ENCODE measurements around the gene L3MBTL1.

Gene L3MBTL1

GRCh38 chr20:43541214-43541613, 33.7 kb downstream of the L3MBTL1 start:
- Histone ChIP-seq H3K4me2 (ENCODE audit: low read depth, low read length, poor library complexity, severe bottlenecking) (no peak overlapping the region), H3K36me3 (ENCODE audit: insufficient read depth, low read length) (no peaks in the 10 kb centered on the region; the same call in 1 of the 2 replicates), H3K27me3 (ENCODE audit: insufficient read depth, low read length, poor library complexity, severe bottlenecking) (no peaks in the 10 kb centered on the region), H3K79me2 (ENCODE audit: insufficient read depth, low read length) (no peaks in the 10 kb centered on the region), H3F3A (ENCODE audit: low read depth) (no peaks in the 10 kb centered on the region), H3K9me3 (ENCODE audit: insufficient read depth, low read depth, low read length) (no peaks in the 10 kb centered on the region), H3K4me3 (ENCODE audit: low read length, poor library complexity, severe bottlenecking) (no peak overlapping the region), H3K9ac (ENCODE audit: low read depth, low read length, poor library complexity, severe bottlenecking) (no peak overlapping the region), H2AFZ (ENCODE audit: low read length) (no peak overlapping the region), H3K9me2 (replicated peaks; ENCODE audit: low read depth, low read length) (no peaks in the 10 kb centered on the region), H3K4me1 (ENCODE audit: insufficient read depth, low read length, poor library complexity, severe bottlenecking) (no peaks in the 10 kb centered on the region), H4K20me1 (ENCODE audit: insufficient read depth, low read length, poor library complexity, severe bottlenecking) (no peaks in the 10 kb centered on the region)
- TF ChIP-seq, protein P1, sequence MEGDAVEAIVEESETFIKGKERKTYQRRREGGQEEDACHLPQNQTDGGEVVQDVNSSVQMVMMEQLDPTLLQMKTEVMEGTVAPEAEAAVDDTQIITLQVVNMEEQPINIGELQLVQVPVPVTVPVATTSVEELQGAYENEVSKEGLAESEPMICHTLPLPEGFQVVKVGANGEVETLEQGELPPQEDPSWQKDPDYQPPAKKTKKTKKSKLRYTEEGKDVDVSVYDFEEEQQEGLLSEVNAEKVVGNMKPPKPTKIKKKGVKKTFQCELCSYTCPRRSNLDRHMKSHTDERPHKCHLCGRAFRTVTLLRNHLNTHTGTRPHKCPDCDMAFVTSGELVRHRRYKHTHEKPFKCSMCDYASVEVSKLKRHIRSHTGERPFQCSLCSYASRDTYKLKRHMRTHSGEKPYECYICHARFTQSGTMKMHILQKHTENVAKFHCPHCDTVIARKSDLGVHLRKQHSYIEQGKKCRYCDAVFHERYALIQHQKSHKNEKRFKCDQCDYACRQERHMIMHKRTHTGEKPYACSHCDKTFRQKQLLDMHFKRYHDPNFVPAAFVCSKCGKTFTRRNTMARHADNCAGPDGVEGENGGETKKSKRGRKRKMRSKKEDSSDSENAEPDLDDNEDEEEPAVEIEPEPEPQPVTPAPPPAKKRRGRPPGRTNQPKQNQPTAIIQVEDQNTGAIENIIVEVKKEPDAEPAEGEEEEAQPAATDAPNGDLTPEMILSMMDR (conservative IDR thresholded peaks at IDR 0.05; ENCODE audit: low read length): no peak
- no peak for TF ChIP-seq EZH2phosphoT487 (IDR thresholded peaks at IDR 0.05; ENCODE audit: borderline replicate concordance)

GRCh38 chr20:43542161-43542560, 34.7 kb downstream of the L3MBTL1 start:
- no peaks in the 10 kb centered on the region for H3K9me3 ChIP-seq (ENCODE audit: insufficient read depth, low read depth, low read length)
- no peak overlapping the region for H2AFZ ChIP-seq (ENCODE audit: low read length)
- no peak overlapping the region for H3K4me3 ChIP-seq (ENCODE audit: low read length, poor library complexity, severe bottlenecking)
- H3K4me2 ChIP-seq (ENCODE audit: low read depth, low read length, poor library complexity, severe bottlenecking): no peak overlapping the region
- no peaks in the 10 kb centered on the region for H4K20me1 ChIP-seq (ENCODE audit: insufficient read depth, low read length, poor library complexity, severe bottlenecking)
- no peaks in the 10 kb centered on the region; the same call in 1 of the 2 replicates for H3K36me3 ChIP-seq (ENCODE audit: insufficient read depth, low read length)
- H3K79me2 ChIP-seq (ENCODE audit: insufficient read depth, low read length): no peaks in the 10 kb centered on the region
- TF ChIP-seq EZH2phosphoT487 (IDR thresholded peaks at IDR 0.05; ENCODE audit: borderline replicate concordance): no peak
- TF ChIP-seq, protein P1 (conservative IDR thresholded peaks at IDR 0.05; ENCODE audit: low read length): no peak
- H3K4me1 ChIP-seq (ENCODE audit: insufficient read depth, low read length, poor library complexity, severe bottlenecking): no peaks in the 10 kb centered on the region
- H3K9ac ChIP-seq (ENCODE audit: low read depth, low read length, poor library complexity, severe bottlenecking): no peak overlapping the region
- H3F3A ChIP-seq (ENCODE audit: low read depth): no peaks in the 10 kb centered on the region
- H3K9me2 ChIP-seq (replicated peaks; ENCODE audit: low read depth, low read length): no peaks in the 10 kb centered on the region
- H3K27me3 ChIP-seq (ENCODE audit: insufficient read depth, low read length, poor library complexity, severe bottlenecking): no peaks in the 10 kb centered on the region

- Histone ChIP-seq H4K20me1 (ENCODE audit: insufficient read depth, low read length, poor library complexity, severe bottlenecking) (no peaks in the 10 kb centered on the region), H3K4me3 (ENCODE audit: low read length, poor library complexity, severe bottlenecking) (no peak overlapping the region), H2AFZ (ENCODE audit: low read length) (no peak overlapping the region), H3K27me3 (ENCODE audit: insufficient read depth, low read length, poor library complexity, severe bottlenecking) (no peaks in the 10 kb centered on the region), H3K4me1 (ENCODE audit: insufficient read depth, low read length, poor library complexity, severe bottlenecking) (no peaks in the 10 kb centered on the region), H3F3A (ENCODE audit: low read depth) (no peaks in the 10 kb centered on the region), H3K9ac (ENCODE audit: low read depth, low read length, poor library complexity, severe bottlenecking) (no peak overlapping the region), H3K4me2 (ENCODE audit: low read depth, low read length, poor library complexity, severe bottlenecking) (no peak overlapping the region), H3K9me2 (replicated peaks; ENCODE audit: low read depth, low read length) (no peaks in the 10 kb centered on the region), H3K9me3 (ENCODE audit: insufficient read depth, low read depth, low read length) (no peaks in the 10 kb centered on the region), H3K36me3 (ENCODE audit: insufficient read depth, low read length) (no peaks in the 10 kb centered on the region; the same call in 1 of the 2 replicates), H3K79me2 (ENCODE audit: insufficient read depth, low read length) (no peaks in the 10 kb centered on the region)
- TF ChIP-seq EZH2phosphoT487 (IDR thresholded peaks at IDR 0.05; ENCODE audit: borderline replicate concordance): no peak
- TF ChIP-seq, protein P1 (conservative IDR thresholded peaks at IDR 0.05; ENCODE audit: low read length): no peak
Observed at GRCh38 chr20:43542674-43543073, 35.2 kb downstream of the L3MBTL1 start.

Measured in Loucy (cell line).